M059J (cell line): ENCODE results near the gene CLBA1. TPM values are rescaled to one million over a fixed set of nuclear protein-coding genes. Genes with fewer than 3 reads are reported as not detected.

Experiments
- total RNA-seq: library from RNA; depleted of rRNA; stranded (reverse); fragments of >200 nt; shearing (Covaris generic); gene quantifications from 2 replicates; pipeline ENCODE4 v1.2.3, GENCODE V29; 2014; rRNA removed

The CLBA1 gene
- total RNA-seq, 1 experiment from 2014 or later, result 5.6 TPM

Other genes starting within 250 kb of the CLBA1 start
- 292 and 348 TPM in 2 replicates for gene SIVA1, start 232.6 kb upstream of the CLBA1 start, total RNA-seq
- 81.6 and 134 TPM in 2 replicates for gene AKT1, start 190.0 kb upstream of the CLBA1 start, total RNA-seq
- gene ZBTB42, start 184.7 kb upstream of the CLBA1 start, total RNA-seq, result 3.3 and 4.1 TPM in 2 replicates
- gene CEP170B, start 120.5 kb upstream of the CLBA1 start, total RNA-seq, result 3.8 and 9.1 TPM in 2 replicates
- not detected in 2 replicates for gene PLD4, start 60.9 kb upstream of the CLBA1 start, total RNA-seq
- gene AHNAK2, start 7.4 kb upstream of the CLBA1 start, total RNA-seq, result 3.2 and 4.7 TPM in 2 replicates
- 32.5 and 40.5 TPM in 2 replicates for gene CDCA4, start 35.3 kb downstream of the CLBA1 start, total RNA-seq
- gene GPR132, start 79.6 kb downstream of the CLBA1 start, total RNA-seq, result 0.44 TPM in 1 of 2 replicates, not detected in the other
- gene JAG2, start 183.0 kb downstream of the CLBA1 start, total RNA-seq, result 0.15 and 0.44 TPM in 2 replicates
- 6.3 and 15.8 TPM in 2 replicates for gene NUDT14, start 195.5 kb downstream of the CLBA1 start, total RNA-seq